Measurements from ENCODE around the gene MBNL1. TPM values are rescaled to one million over a fixed set of nuclear protein-coding genes. Genes with fewer than 3 reads are reported as not detected.

Gene MBNL1
- polyA plus RNA-seq, 1 donor from 2014 or later: 12.7 TPM

DNA sequence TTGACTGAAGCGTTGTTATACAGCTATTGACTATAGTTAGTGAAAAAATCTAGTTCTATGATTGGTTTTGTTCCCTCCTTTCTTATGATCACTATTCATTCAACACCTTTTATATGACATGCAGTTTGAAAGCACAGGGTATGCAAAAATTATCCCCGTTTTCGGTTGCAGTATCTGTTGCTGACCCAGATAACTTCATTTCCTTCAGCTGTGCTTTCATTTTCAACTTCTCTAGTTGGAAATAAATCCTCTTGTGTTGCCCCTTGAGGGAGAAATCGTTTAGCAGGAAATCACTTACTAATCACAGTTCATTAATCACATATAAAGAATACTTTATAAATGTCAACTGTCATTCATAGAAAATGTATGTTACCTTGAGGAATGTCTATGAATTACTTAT lies 55.1 kb downstream of the MBNL1 start:
- H3K79me2 ChIP-seq (replicated peaks; ENCODE audit: insufficient read depth, low read length): peaks cover 36% of the 10 kb centered on the region
- H3K36me3 ChIP-seq (ENCODE audit: insufficient read depth, low read length): no peaks in the 10 kb centered on the region
- H2AFZ ChIP-seq (ENCODE audit: low read depth, low read length): no peak overlapping the region
- no peaks in the 10 kb centered on the region for H3K27me3 ChIP-seq (ENCODE audit: insufficient read depth, low read depth, low read length)
- H3K9me2 ChIP-seq (ENCODE audit: insufficient read depth, low read length): no peaks in the 10 kb centered on the region
- H3F3A ChIP-seq (ENCODE audit: insufficient read depth, low read length, poor library complexity, severe bottlenecking): peaks cover 6% of the 10 kb centered on the region
- no peaks in the 10 kb centered on the region for H3K9me3 ChIP-seq (ENCODE audit: low read length)
- no peaks in the 10 kb centered on the region for H4K20me1 ChIP-seq (ENCODE audit: insufficient read depth)
- no peak overlapping the region for H3K4me3 ChIP-seq (ENCODE audit: low read length)
- TF ChIP-seq POLR2AphosphoS5 (IDR thresholded peaks at IDR 0.05): no peak
- no peak for TF ChIP-seq MXI1 (conservative IDR thresholded peaks at IDR 0.05; ENCODE audit: poor library complexity, severe bottlenecking)
- TF ChIP-seq, protein P1, sequence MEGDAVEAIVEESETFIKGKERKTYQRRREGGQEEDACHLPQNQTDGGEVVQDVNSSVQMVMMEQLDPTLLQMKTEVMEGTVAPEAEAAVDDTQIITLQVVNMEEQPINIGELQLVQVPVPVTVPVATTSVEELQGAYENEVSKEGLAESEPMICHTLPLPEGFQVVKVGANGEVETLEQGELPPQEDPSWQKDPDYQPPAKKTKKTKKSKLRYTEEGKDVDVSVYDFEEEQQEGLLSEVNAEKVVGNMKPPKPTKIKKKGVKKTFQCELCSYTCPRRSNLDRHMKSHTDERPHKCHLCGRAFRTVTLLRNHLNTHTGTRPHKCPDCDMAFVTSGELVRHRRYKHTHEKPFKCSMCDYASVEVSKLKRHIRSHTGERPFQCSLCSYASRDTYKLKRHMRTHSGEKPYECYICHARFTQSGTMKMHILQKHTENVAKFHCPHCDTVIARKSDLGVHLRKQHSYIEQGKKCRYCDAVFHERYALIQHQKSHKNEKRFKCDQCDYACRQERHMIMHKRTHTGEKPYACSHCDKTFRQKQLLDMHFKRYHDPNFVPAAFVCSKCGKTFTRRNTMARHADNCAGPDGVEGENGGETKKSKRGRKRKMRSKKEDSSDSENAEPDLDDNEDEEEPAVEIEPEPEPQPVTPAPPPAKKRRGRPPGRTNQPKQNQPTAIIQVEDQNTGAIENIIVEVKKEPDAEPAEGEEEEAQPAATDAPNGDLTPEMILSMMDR (IDR thresholded peaks at IDR 0.05; ENCODE audit: poor library complexity, severe bottlenecking): no peak
- TF ChIP-seq SMC3 (conservative IDR thresholded peaks at IDR 0.05; ENCODE audit: poor library complexity): no peak
- TF ChIP-seq EP300 (conservative IDR thresholded peaks at IDR 0.05; ENCODE audit: poor library complexity, severe bottlenecking): no peak
- no peak for TF ChIP-seq RAD21 (conservative IDR thresholded peaks at IDR 0.05)
- TF ChIP-seq, protein P2, sequence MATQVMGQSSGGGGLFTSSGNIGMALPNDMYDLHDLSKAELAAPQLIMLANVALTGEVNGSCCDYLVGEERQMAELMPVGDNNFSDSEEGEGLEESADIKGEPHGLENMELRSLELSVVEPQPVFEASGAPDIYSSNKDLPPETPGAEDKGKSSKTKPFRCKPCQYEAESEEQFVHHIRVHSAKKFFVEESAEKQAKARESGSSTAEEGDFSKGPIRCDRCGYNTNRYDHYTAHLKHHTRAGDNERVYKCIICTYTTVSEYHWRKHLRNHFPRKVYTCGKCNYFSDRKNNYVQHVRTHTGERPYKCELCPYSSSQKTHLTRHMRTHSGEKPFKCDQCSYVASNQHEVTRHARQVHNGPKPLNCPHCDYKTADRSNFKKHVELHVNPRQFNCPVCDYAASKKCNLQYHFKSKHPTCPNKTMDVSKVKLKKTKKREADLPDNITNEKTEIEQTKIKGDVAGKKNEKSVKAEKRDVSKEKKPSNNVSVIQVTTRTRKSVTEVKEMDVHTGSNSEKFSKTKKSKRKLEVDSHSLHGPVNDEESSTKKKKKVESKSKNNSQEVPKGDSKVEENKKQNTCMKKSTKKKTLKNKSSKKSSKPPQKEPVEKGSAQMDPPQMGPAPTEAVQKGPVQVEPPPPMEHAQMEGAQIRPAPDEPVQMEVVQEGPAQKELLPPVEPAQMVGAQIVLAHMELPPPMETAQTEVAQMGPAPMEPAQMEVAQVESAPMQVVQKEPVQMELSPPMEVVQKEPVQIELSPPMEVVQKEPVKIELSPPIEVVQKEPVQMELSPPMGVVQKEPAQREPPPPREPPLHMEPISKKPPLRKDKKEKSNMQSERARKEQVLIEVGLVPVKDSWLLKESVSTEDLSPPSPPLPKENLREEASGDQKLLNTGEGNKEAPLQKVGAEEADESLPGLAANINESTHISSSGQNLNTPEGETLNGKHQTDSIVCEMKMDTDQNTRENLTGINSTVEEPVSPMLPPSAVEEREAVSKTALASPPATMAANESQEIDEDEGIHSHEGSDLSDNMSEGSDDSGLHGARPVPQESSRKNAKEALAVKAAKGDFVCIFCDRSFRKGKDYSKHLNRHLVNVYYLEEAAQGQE (IDR thresholded peaks at IDR 0.05; ENCODE audit: borderline replicate concordance): no peak
- no peak for TF ChIP-seq EZH2 (IDR thresholded peaks at IDR 0.05; ENCODE audit: borderline replicate concordance, insufficient read depth, low read length, poor library complexity, severe bottlenecking)
- TF ChIP-seq TAF1 (IDR thresholded peaks at IDR 0.05; ENCODE audit: low read depth): no peak
- H3K9ac ChIP-seq (ENCODE audit: low read length): no peak overlapping the region
- H3K27ac ChIP-seq (ENCODE audit: low read length): no peak overlapping the region
- H3K4me2 ChIP-seq (ENCODE audit: low read length): no peak overlapping the region

DNA sequence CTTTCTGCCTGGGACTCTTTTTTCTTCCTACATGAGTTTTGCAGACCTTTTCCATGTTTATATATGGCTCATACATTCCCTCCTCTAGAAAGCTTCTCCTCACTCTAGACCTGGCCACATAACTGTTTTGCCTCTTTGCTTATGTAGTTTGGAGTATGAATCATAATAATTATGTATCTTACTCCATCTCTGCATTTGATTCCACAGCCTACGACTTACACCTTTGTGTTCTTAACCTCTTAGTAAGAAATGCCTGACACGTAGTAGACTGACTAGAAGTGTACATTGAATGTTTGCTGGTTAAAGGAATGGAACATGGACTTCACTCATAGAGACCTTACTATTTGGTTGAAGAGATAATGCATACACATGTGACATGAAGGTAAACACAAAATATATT lies 56.4 kb downstream of the MBNL1 start:
- TF ChIP-seq, protein P1 (IDR thresholded peaks at IDR 0.05; ENCODE audit: poor library complexity, severe bottlenecking): no peak
- H3K4me3 ChIP-seq (ENCODE audit: low read length): no peak overlapping the region
- no peaks in the 10 kb centered on the region for H3K9me2 ChIP-seq (ENCODE audit: insufficient read depth, low read length)

More for the DNA sequence above, 56.4 kb downstream of the MBNL1 start:
- Histone ChIP-seq H3K27ac (ENCODE audit: low read length) (no peak overlapping the region), H3K9me3 (ENCODE audit: low read length) (no peaks in the 10 kb centered on the region), H3K27me3 (ENCODE audit: insufficient read depth, low read depth, low read length) (no peaks in the 10 kb centered on the region), H3F3A (ENCODE audit: insufficient read depth, low read length, poor library complexity, severe bottlenecking) (peaks cover 6% of the 10 kb centered on the region), H3K4me2 (ENCODE audit: low read length) (no peak overlapping the region), H3K36me3 (ENCODE audit: insufficient read depth, low read length) (no peaks in the 10 kb centered on the region), H3K9ac (ENCODE audit: low read length) (no peak overlapping the region), H4K20me1 (ENCODE audit: insufficient read depth) (no peaks in the 10 kb centered on the region), H2AFZ (ENCODE audit: low read depth, low read length) (no peak overlapping the region), H3K79me2 (replicated peaks; ENCODE audit: insufficient read depth, low read length) (peaks cover 41% of the 10 kb centered on the region)

Data from neural cell (in vitro differentiated cells).